A673 (cell line): Measurements from ENCODE around the gene CATSPERE.

Experiments used
- CTCF ChIP-seq: fragments of 300-800, 200-600 bp; sonication (generic); conservative IDR thresholded peaks from 2 replicates; pipeline ENCODE4 v1.5.1; 2017; ENCODE audit warnings: low read depth, mild to moderate bottlenecking, antibody characterized with exemption, low read length, moderate library complexity, mixed read lengths
- EZH2 ChIP-seq: fragments of 200-600 bp; sonication (generic); IDR thresholded peaks from 2 replicates; pipeline ENCODE4 v1.6.1; 2017; ENCODE audit warnings: borderline replicate concordance, low read depth, mild to moderate bottlenecking, mixed read lengths, antibody characterized with exemption, low read length; ENCODE audit not compliant: poor library complexity, severe bottlenecking

- TF ChIP-seq EZH2 = no peak
- TF ChIP-seq CTCF = peak; percentile 57
These were observed 8.9 kb upstream of the CATSPERE start for GRCh38 chr1:244451951-244452795.
